Rectal smooth muscle tissue (tissue), 1 donor: ENCODE measurements around the gene HLA-B.
A peak's percentile ranks its signal among the peaks of the same experiment; 100 is the strongest.

Source experiments
- H3K27ac ChIP-seq: one replicate; pipeline ENCODE4 v1.7.0; 2013; ENCODE audit warnings: low read depth, low read length, inconsistent platforms
- H3K27me3 ChIP-seq: one replicate; pipeline ENCODE4 v1.7.0; 2013; ENCODE audit warnings: low read length; ENCODE audit not compliant: control insufficient read depth, insufficient read depth
- H3K36me3 ChIP-seq: one replicate; pipeline ENCODE4 v1.7.0; 2013; ENCODE audit warnings: low read length; ENCODE audit not compliant: control insufficient read depth, insufficient read depth
- H3K4me1 ChIP-seq: one replicate; pipeline ENCODE4 v1.7.0; 2013; ENCODE audit warnings: low read length; ENCODE audit not compliant: control insufficient read depth, insufficient read depth
- H3K4me3 ChIP-seq: one replicate; pipeline ENCODE4 v1.7.0; 2013; ENCODE audit warnings: low read length
- H3K9ac ChIP-seq: one replicate; pipeline ENCODE4 v1.7.0; 2013; ENCODE audit warnings: low read length

The HLA-B gene

DNA sequence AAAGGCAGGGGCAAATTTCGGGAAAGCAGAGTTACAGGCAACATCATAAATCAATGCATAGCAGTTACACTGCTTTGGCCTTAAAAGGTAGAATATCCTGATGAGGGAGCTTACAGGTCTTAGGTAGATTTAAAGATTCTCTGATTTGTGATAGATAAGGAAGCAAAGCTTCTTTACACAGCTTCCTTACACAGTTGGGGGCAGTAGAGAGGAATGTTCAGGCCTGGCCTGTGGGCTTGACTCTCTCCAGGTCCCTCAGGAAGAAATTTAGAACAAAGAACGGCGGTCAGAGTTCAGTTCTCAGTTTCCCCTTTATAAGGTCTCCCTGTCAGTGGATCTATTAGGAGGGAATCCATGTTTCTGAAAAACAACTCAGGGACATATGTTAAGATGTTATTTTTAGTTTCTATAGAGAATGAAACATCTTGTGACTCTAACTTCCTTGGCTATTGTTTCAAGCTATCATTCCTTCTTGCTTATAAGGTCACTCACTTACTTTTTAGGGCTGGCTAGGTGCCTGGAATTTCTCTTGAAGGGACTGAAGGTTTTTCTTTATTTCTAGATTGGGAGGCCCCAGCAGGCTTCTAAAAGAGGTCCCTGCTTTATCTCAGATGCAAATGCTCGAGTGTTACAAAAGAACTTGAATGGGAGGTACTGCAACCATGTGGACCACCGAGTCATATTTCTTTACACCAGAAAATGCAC lies 11.8 kb downstream of the HLA-B start:
- Histone ChIP-seq H3K36me3 (no peaks in the 10 kb centered on the region), H3K4me3 (no peak overlapping the region), H3K4me1 (no peaks in the 10 kb centered on the region), H3K9ac (no peak overlapping the region), H3K27me3 (no peaks in the 10 kb centered on the region), H3K27ac (no peak overlapping the region)

DNA sequence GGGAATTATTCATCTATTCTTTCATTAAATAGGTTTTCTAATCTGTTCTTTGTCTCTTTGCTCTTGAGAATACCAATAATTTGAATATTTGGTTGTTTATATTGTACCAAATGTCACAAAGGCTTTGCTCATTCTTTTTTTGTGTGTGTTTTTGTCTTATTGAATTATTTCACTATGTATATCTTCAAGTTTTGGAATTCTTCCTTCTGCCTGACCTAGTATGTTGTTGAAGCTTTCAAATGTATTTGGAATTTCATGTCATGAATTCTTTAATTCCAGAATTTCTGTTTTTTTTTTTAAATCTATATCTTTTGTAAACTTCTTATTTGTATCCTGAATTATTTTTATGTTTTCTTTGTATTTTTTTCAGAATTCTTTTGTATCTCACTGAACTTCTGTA lies 16.8 kb downstream of the HLA-B start:
- Histone ChIP-seq H3K4me1 (no peaks in the 10 kb centered on the region), H3K9ac (no peak overlapping the region), H3K4me3 (no peak overlapping the region), H3K36me3 (no peaks in the 10 kb centered on the region), H3K27ac (no peak overlapping the region), H3K27me3 (no peaks in the 10 kb centered on the region)

DNA sequence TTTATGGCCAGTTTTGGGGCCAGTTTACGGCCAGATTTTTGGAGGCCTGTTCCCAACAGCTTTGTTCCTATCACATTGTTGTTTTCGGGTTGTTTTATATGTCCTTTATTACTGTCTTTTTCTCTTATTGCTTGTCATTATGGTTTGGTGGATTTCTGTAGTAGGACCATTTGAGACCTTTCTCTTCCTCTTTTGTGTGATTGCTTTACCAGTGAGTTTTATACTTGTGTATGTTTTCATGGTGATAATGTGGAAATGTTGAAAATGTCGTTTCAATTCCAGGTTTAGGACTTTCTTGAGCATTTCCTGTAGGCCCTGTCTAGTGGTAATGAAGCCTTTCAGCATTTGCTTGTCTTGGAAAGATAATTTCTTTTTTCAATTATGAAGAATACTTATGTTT lies 17.8 kb downstream of the HLA-B start:
- Histone ChIP-seq H3K4me3 (no peak overlapping the region), H3K27me3 (no peaks in the 10 kb centered on the region), H3K4me1 (no peaks in the 10 kb centered on the region), H3K36me3 (no peaks in the 10 kb centered on the region), H3K27ac (no peak overlapping the region), H3K9ac (no peak overlapping the region)

DNA sequence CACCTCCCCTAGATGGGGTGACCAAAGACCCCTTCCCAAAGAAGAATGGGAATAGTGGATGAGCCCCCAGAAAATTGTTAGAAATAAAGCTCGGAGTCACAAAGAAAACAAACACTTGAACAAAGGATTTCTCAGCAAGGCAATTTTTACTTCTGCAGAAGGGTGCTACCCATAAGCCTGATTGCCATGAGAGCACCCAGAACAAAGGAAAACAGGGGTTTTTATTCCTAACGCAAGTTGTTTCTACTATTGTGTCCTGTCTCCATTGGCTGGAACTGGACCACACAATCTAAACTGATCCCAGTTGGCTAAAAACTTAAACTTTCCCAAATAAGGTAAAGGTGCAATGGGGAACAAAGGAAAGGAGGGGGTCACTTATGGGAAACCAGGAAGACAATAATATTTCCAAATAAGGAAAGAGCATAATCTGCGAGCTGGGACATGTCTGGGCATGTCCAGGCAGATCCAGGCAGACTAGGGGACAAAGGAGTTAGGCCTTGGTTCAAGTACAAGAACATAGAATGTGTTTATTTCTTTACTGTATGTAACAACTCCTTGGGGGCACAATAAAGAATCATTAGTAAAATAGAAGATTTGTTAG lies 20.0 kb downstream of the HLA-B start:
- Histone ChIP-seq H3K27me3 (no peaks in the 10 kb centered on the region), H3K4me1 (no peaks in the 10 kb centered on the region), H3K36me3 (no peaks in the 10 kb centered on the region), H3K9ac (no peak overlapping the region), H3K4me3 (no peak overlapping the region), H3K27ac (no peak overlapping the region)

DNA sequence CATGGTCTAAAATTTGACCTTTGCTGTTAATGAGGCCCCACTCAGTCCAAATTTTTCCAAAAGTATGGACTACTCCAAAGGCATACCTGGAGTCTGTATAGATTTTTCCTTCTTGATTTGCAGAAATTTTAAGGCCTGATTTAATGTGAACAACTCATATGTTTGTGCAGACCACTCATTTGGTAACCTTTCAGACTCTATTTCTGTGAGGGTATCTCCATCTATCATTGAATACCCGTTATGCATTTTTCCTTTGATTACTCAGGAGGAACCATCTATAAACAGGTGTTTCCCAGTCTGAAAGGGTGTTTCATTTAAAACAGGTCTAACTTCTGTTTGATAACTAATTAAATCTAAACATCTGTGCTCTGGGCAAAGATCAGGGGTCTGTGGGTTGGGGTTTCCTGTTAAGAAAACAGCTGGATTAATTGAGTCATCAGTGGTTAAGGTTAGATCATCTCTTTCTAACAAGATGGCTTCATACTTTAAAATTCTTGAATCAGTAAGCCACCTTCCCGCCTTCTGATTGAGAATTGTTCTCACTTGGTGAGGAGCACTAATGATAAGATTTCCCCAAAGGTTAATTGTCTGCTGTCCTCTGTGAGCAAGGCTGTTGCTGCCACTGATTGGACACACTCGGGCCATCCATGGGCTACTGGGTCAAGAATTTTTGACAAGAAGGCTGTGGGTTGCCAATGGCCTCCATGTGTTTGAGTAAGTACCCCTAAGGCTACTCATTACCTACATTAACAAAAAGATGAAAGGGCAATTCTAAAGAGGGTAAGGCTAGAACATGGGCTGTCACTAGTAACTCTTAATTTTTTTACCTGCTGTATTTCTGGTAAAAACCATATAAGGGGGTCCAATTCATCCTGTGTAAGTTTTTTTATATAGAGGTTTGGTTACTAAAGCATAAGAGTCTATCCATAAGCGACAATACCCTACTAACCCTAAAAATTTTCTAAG lies 24.1 kb downstream of the HLA-B start:
- H3K4me3 ChIP-seq: no peak overlapping the region
- no peaks in the 10 kb centered on the region for H3K27me3 ChIP-seq

DNA sequence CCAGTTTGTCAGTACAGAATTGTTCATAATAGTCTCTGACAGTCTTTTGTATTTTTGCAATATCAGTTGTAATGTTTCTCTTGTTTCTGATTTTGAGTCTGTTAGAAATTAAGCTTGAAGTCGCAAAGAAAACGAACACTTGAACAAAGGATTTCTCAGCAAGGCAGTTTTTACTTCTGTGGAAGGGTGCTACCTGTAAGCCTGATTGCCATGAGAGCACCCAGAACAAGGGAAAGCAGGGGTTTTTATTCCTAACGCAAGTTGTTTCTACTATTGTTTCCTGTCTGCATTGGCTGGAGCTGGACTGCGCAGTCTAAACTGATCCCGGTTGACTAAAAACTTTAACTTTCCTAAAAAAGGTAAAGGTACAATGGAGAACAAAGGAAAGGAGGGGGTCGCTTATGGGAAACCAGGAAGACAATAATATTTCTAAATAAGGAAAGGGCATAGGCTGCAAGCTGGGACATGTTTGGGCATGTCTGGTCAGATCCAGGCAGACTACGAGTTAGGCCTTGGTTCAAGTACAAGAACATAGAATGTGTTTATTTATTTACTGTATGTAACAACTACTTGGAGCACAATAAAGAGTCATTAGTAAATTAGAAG lies 28.5 kb downstream of the HLA-B start:
- Histone ChIP-seq H3K4me1 (no peaks in the 10 kb centered on the region), H3K9ac (no peak overlapping the region), H3K36me3 (no peaks in the 10 kb centered on the region), H3K4me3 (no peak overlapping the region), H3K27ac (no peak overlapping the region), H3K27me3 (no peaks in the 10 kb centered on the region)

More for the DNA sequence above, 24.1 kb downstream of the HLA-B start:
- no peaks in the 10 kb centered on the region for H3K36me3 ChIP-seq
- H3K9ac ChIP-seq: no peak overlapping the region
- H3K27ac ChIP-seq: no peak overlapping the region
- no peaks in the 10 kb centered on the region for H3K4me1 ChIP-seq

DNA sequence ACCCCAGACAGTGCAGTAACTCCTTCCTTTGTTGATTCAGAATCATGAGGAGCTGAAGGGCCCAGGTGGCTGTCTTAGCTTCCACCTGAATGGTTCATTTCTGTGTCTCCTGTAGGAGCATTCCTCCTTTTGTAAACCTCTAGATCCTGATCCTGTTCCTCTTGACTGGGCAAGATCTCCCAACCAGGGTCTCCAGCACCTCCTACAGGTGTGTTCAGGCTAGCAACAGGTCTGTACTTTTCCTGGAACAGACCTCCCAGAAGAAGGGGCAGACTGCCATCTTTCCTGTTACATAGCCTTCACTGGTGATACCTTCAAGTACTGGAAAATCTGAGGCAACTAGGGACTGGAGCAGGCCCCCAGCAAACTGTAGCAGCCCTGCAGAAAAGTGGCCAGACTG lies 35.2 kb downstream of the HLA-B start:
- Histone ChIP-seq H3K4me3 (no peak overlapping the region), H3K4me1 (no peaks in the 10 kb centered on the region), H3K27me3 (no peaks in the 10 kb centered on the region)

DNA sequence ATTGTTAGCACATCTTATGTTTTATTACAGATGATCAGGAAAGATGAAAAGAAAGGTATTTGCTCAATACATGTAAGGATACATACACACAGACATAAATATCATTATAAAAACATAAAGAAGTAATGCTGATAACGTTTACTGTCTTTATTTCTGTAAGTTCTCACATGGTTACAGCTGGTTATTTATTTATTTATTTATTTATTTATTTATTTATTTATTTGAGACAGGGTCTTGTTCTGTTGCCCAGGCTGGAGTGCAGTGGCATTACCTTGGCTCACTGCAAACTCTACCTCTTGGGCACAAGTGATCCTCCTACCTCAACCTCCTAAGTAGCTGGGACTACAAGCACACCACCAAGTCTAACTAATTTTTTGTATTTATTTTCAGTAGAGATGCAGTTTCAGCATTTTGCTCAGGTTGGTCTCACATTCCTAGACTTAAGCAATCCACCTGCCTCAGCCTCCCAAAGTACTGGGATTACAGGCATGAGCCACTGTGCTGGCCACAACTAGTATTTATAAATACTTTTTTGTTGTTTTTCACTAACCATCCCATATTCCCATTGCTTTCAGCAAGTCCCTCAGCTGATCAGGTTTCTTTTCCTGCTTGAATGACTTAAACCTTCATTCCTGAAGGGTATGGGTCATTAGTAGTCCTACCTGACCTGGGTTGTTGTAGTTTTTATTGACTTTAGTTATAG lies 35.8 kb downstream of the HLA-B start:
- no peak overlapping the region for H3K27ac ChIP-seq
- no peaks in the 10 kb centered on the region for H3K36me3 ChIP-seq
- no peaks in the 10 kb centered on the region for H3K27me3 ChIP-seq
- no peak overlapping the region for H3K4me3 ChIP-seq
- H3K4me1 ChIP-seq: no peaks in the 10 kb centered on the region
- H3K9ac ChIP-seq: no peak overlapping the region

More for the DNA sequence above, 35.2 kb downstream of the HLA-B start:
- no peaks in the 10 kb centered on the region for H3K36me3 ChIP-seq
- no peak overlapping the region for H3K9ac ChIP-seq
- H3K27ac ChIP-seq: no peak overlapping the region

DNA sequence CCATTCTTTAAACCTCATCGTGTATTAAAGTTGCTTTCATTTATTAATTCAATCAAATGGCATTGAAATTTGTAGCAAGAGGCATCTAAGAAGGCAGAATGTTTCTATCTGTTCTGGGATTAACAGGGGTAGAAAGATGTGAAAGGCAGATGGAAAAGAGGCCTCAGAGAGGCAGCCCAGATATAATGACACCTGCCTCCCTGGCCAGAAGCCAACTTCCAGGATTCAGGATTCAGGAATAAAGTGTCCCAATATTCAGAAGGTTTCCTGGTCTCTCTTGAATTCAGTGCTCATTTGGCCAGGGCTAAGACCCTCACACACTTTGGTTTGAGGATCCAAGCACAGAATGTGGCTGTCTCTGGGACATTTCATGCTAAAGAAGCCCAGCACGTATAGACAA lies 39.9 kb downstream of the HLA-B start:
- no peaks in the 10 kb centered on the region for H3K27me3 ChIP-seq
- H3K4me1 ChIP-seq: no peaks in the 10 kb centered on the region
- H3K27ac ChIP-seq: no peak overlapping the region
- H3K9ac ChIP-seq: no peak overlapping the region
- H3K4me3 ChIP-seq: no peak overlapping the region
- no peaks in the 10 kb centered on the region for H3K36me3 ChIP-seq

DNA sequence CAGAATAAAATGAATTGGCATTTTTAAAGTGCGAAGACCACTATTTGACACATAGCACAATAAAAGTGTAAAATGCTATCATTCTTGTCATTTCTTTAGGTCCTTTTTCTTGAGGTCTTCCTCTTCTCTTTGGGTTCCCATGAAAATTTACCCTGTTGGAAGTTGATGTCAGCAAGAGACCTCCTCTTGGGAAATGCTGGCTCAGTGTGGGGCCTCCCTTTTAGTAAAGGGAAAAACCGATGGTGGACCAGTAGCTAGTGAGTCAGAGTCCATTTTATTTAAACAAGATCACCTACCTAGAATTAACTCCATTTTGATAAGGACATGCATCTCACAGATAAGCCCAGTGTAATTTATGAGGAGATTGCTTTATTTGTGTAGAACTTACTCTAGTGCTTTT lies 47.3 kb downstream of the HLA-B start:
- no peaks in the 10 kb centered on the region for H3K4me1 ChIP-seq
- no peak overlapping the region for H3K9ac ChIP-seq
- H3K27me3 ChIP-seq: peaks cover 7% of the 10 kb centered on the region
- no peaks in the 10 kb centered on the region for H3K36me3 ChIP-seq
- no peak overlapping the region for H3K4me3 ChIP-seq
- no peak overlapping the region for H3K27ac ChIP-seq

DNA sequence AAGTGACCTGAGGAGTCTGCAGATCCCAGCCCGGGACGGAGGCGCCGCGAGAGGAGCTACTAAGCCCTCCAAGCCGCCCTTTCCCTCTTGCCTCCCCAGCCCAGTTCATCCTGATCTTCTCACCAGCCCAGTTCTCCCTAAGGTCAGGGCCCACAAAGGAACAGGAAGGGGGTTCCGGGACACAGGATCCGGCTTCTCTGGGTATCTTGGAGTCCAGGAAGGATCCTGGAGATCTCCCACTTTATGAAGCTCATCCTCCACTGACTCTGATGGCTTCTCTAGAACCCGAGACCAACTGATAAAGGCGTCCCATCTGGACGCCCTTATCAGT lies 48.2 kb downstream of the HLA-B start:
- Histone ChIP-seq H3K4me3 (peak overlapping the region; percentile 57), H3K36me3 (no peaks in the 10 kb centered on the region), H3K27ac (no peak overlapping the region), H3K9ac (no peak overlapping the region), H3K4me1 (no peaks in the 10 kb centered on the region), H3K27me3 (peaks cover 7% of the 10 kb centered on the region)
